KMS-11 (cell line): ENCODE results near the gene CPA4.

ENCODE experiments used
- H2AFZ ChIP-seq: fragments of 200-600 bp; sonication (generic); 2 replicates; pipeline ENCODE4 v1.6.1; 2016; ENCODE audit warnings: antibody characterized with exemption, mixed run types, low read depth
- H3K27ac ChIP-seq: fragments of 200-600 bp; sonication (generic); 2 replicates; pipeline ENCODE4 v1.6.1; 2016; ENCODE audit warnings: mild to moderate bottlenecking, mixed run types
- H3K27me3 ChIP-seq: fragments of 200-600 bp; sonication (generic); 2 replicates; pipeline ENCODE4 v1.6.1; 2017; ENCODE audit warnings: mild to moderate bottlenecking, low read depth, mixed run types, moderate library complexity; ENCODE audit not compliant: insufficient read depth
- H3K36me3 ChIP-seq: fragments of 200-600 bp; sonication (generic); 2 replicates; pipeline ENCODE4 v1.6.1; 2017; ENCODE audit warnings: mild to moderate bottlenecking, mixed run types; ENCODE audit not compliant: insufficient read depth
- H3K4me1 ChIP-seq: fragments of 200-600 bp; sonication (generic); 2 replicates; pipeline ENCODE4 v1.6.1; 2016; ENCODE audit warnings: mild to moderate bottlenecking, low read depth, mixed run types; ENCODE audit not compliant: poor library complexity, severe bottlenecking
- H3K4me2 ChIP-seq: fragments of 200-600 bp; sonication (generic); 2 replicates; pipeline ENCODE4 v1.7.0; 2016; ENCODE audit warnings: mild to moderate bottlenecking, mixed run types
- H3K4me3 ChIP-seq: fragments of 200-600 bp; sonication (generic); IDR thresholded peaks from 2 replicates; pipeline ENCODE4 v1.6.1; 2017; ENCODE audit warnings: low read depth, low read length, mixed read lengths; ENCODE audit not compliant: insufficient read depth
- H3K79me2 ChIP-seq: fragments of 200-600 bp; sonication (generic); 2 replicates; pipeline ENCODE4 v1.6.1; 2016; ENCODE audit warnings: low read depth, mixed run types; ENCODE audit not compliant: insufficient read depth
- H3K9ac ChIP-seq: fragments of 200-600 bp; sonication (generic); 2 replicates; pipeline ENCODE4 v1.6.1; 2016; ENCODE audit warnings: mild to moderate bottlenecking, mixed run types
- H4K20me1 ChIP-seq: fragments of 200-600 bp; sonication (generic); 2 replicates; pipeline ENCODE4 v1.6.1; 2016; ENCODE audit warnings: mild to moderate bottlenecking, mixed run types; ENCODE audit not compliant: insufficient read depth
- TF ChIP-seq, protein P1 (sequence below): fragments of 200-600 bp; sonication (generic); conservative IDR thresholded peaks from 2 replicates; pipeline ENCODE4 v1.6.1; 2017; ENCODE audit warnings: low read depth, mild to moderate bottlenecking, antibody characterized with exemption, low read length, moderate library complexity, mixed read lengths

CPA4 gene

DNA sequence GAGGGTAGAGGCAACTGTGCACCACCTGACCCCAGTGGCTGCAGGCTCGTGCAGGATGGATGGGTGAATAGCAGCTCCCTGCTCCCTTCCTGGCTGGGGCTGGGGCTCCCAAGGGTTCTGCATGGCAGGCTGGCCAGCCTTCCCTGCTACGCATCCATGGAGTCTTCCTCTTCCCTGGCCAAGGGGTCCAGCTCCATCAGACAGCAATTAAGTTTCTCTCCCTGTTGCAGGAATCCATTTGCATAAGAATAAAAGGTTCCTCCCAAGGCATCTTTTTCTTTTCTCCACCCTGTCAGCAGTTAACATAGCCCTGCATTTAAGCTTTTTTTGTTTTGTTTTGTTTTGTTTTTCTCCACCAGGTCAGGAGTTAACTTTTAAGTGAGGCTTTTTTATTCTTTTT lies 36.3 kb upstream of the CPA4 start:
- H3K27me3 ChIP-seq, result no peaks in the 10 kb centered on the region
- H3K4me1 ChIP-seq, result no peaks in the 10 kb centered on the region
- no peaks in the 10 kb centered on the region for H3K79me2 ChIP-seq
- H3K36me3 ChIP-seq, result no peaks in the 10 kb centered on the region
- H3K27ac ChIP-seq, result no peak overlapping the region
- H2AFZ ChIP-seq, result no peak overlapping the region
- H4K20me1 ChIP-seq, result no peaks in the 10 kb centered on the region
- TF ChIP-seq, protein P1, sequence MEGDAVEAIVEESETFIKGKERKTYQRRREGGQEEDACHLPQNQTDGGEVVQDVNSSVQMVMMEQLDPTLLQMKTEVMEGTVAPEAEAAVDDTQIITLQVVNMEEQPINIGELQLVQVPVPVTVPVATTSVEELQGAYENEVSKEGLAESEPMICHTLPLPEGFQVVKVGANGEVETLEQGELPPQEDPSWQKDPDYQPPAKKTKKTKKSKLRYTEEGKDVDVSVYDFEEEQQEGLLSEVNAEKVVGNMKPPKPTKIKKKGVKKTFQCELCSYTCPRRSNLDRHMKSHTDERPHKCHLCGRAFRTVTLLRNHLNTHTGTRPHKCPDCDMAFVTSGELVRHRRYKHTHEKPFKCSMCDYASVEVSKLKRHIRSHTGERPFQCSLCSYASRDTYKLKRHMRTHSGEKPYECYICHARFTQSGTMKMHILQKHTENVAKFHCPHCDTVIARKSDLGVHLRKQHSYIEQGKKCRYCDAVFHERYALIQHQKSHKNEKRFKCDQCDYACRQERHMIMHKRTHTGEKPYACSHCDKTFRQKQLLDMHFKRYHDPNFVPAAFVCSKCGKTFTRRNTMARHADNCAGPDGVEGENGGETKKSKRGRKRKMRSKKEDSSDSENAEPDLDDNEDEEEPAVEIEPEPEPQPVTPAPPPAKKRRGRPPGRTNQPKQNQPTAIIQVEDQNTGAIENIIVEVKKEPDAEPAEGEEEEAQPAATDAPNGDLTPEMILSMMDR, result no peak
- H3K4me2 ChIP-seq, result no peak overlapping the region
- no peak overlapping the region for H3K9ac ChIP-seq
- H3K4me3 ChIP-seq, result no peak overlapping the region

DNA sequence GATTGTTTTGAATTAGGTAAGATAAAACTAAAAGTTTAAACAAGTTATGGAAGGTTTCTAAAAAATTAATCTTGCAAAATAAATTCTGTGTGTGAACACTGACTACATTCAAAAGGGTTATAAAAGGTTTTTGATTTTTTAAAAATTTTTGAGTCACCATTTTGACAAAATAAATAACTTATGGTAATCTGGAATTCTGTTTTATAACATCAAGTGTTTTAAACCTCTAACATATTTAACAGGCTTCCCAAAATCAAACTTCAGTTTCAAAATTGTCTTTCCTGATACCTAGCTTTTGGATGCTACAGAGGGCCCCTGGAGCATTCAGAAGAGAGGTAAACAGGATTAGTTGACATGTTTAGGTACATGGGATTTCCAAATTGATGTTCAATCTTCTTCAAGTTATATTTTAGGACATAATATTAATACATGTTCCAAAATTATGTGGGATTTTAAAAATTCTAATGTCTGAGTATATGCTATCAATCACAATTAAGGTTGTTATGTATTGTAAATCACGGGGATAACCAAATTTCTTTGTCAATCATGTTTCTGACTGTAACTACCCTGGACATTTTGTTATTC lies 34.4 kb upstream of the CPA4 start:
- Histone ChIP-seq H3K27me3 (no peaks in the 10 kb centered on the region), H3K79me2 (no peaks in the 10 kb centered on the region), H3K36me3 (no peaks in the 10 kb centered on the region), H3K4me2 (no peak overlapping the region), H3K27ac (no peak overlapping the region), H4K20me1 (no peaks in the 10 kb centered on the region), H2AFZ (no peak overlapping the region), H3K9ac (no peak overlapping the region), H3K4me1 (no peaks in the 10 kb centered on the region), H3K4me3 (no peak overlapping the region)
- TF ChIP-seq, protein P1, result no peak

DNA sequence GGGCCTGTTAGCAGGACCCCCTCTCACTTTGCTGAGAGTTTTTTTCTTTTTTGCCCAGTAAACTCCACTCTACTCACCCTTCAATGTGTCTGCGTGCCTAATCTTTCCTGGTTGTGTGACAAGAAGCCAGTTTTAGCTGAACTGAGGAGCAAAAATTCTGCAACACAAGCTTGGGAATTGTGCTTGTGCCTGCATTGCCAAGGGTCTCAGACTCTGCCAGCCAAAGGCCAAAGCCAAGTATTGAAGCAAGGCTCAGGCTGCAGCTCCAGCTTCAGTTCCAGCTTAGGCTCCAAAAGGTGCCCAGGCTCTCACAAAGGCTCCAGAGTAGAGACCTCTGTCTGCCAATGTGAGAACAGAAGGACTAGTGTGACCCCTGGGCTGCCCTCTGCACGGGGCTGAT lies 30.5 kb upstream of the CPA4 start:
- H2AFZ ChIP-seq, result no peak overlapping the region
- H3K79me2 ChIP-seq, result no peaks in the 10 kb centered on the region
- H3K4me2 ChIP-seq, result no peak overlapping the region
- TF ChIP-seq, protein P1, result no peak
- H3K4me1 ChIP-seq, result no peaks in the 10 kb centered on the region
- H3K27ac ChIP-seq, result no peak overlapping the region
- H4K20me1 ChIP-seq, result no peaks in the 10 kb centered on the region
- no peaks in the 10 kb centered on the region for H3K36me3 ChIP-seq
- H3K4me3 ChIP-seq, result no peak overlapping the region
- no peak overlapping the region for H3K9ac ChIP-seq
- H3K27me3 ChIP-seq, result no peaks in the 10 kb centered on the region

DNA sequence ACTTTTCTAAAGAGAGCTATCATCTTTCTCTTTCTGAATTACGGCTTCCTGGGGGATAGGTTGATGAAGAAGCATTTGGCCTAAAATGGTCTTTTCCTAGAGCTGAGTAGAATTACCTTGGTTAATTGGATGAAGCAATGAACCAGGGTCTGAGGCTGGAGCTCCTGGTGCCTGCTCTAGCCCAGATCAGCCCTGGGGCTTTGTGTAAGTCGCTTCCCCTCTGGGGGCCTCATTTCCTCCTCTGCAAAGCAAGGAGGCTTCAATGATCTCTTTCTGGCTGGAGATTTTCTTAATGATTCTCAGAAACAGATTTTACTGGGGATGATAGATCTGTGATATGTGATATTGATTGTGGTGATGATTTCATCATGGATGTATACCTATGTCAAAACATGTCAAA lies 29.8 kb upstream of the CPA4 start:
- Histone ChIP-seq H3K4me2 (no peak overlapping the region), H3K27me3 (no peaks in the 10 kb centered on the region), H4K20me1 (no peaks in the 10 kb centered on the region), H3K36me3 (no peaks in the 10 kb centered on the region), H3K27ac (no peak overlapping the region), H2AFZ (no peak overlapping the region), H3K9ac (no peak overlapping the region), H3K4me3 (no peak overlapping the region), H3K79me2 (no peaks in the 10 kb centered on the region), H3K4me1 (no peaks in the 10 kb centered on the region)
- TF ChIP-seq, protein P1, result no peak
